WTC11 (cell line): Measurements from ENCODE around the gene ADRA2C. TPM values are rescaled to one million over a fixed set of nuclear protein-coding genes. Genes with fewer than 3 reads are reported as not detected.

Experiments used
- ATAC-seq: fragments of 200-7000 bp; cut with Tn5 transposase; 2 replicates; pipeline ENCODE4 v1.10.0; 2021; ENCODE audit warnings: mild to moderate bottlenecking, moderate library complexity
- CTCF ChIA-PET: fragments of 300-600 bp; sonication (Branson Sonifier 250); formaldehyde crosslinking; loops from one replicate; lab custom pipeline; 2021; ENCODE audit warnings: antibody characterized with exemption; lab: Charles Lee
- POLR2A ChIA-PET: fragments of 350-600 bp; sonication (Branson Sonifier 250); formaldehyde crosslinking; loops from one replicate; lab custom pipeline; 2021; ENCODE audit warnings: antibody characterized with exemption; lab: Charles Lee
- DNase-seq: peaks from one replicate; pipeline ENCODE4 v3.0.0; 2021; ENCODE audit warnings: low spot score
- H3K27ac Mint-ChIP-seq: 2 replicates; pipeline ENCODE4 v1.8.0; 2021; ENCODE audit warnings: mixed read lengths
- H3K27me3 Mint-ChIP-seq: 2 replicates; pipeline ENCODE4 v1.8.0; 2021; ENCODE audit warnings: low read depth, mild to moderate bottlenecking, moderate library complexity, mixed read lengths
- H3K36me3 Mint-ChIP-seq: 2 replicates; pipeline ENCODE4 v1.8.0; 2021; ENCODE audit warnings: mixed read lengths
- H3K4me1 Mint-ChIP-seq: 2 replicates; pipeline ENCODE4 v1.8.0; 2022; ENCODE audit warnings: mixed read lengths
- H3K4me3 Mint-ChIP-seq: 2 replicates; pipeline ENCODE4 v1.8.0; 2021; ENCODE audit warnings: mild to moderate bottlenecking, moderate library complexity, mixed read lengths
- H3K9me3 Mint-ChIP-seq: 2 replicates; pipeline ENCODE4 v1.8.0; 2021; ENCODE audit warnings: mixed read lengths
- ARID4B ChIP-seq: sonication (generic); formaldehyde crosslinking; IDR thresholded peaks from 2 replicates; pipeline ENCODE4 v1.8.0; 2023; ENCODE audit warnings: missing genetic modification reagents, mild to moderate bottlenecking, borderline replicate concordance
- E2F1 ChIP-seq: sonication (generic); formaldehyde crosslinking; IDR thresholded peaks from 2 replicates; pipeline ENCODE4 v1.8.0; 2022; ENCODE audit warnings: mild to moderate bottlenecking, missing genetic modification reagents
- ERG ChIP-seq: fragments of 250-450 bp; sonication (Bioruptor Pico); IDR thresholded peaks from 2 replicates; pipeline ENCODE4 v1.8.0; 2021; ENCODE audit warnings: mild to moderate bottlenecking
- HMGA2 ChIP-seq: fragments of 250-450 bp; sonication (Bioruptor Pico); IDR thresholded peaks from 2 replicates; pipeline ENCODE4 v1.4.0; 2021; ENCODE audit warnings: mild to moderate bottlenecking, moderate library complexity
- HMGXB4 ChIP-seq: sonication (generic); formaldehyde crosslinking; IDR thresholded peaks from 2 replicates; pipeline ENCODE4 v1.8.1; 2023; ENCODE audit warnings: mild to moderate bottlenecking, moderate library complexity, missing genetic modification reagents
- MYBL2 ChIP-seq: sonication (generic); formaldehyde crosslinking; IDR thresholded peaks from 2 replicates; pipeline ENCODE4 v1.8.1; 2023; ENCODE audit warnings: mild to moderate bottlenecking, moderate library complexity, missing genetic modification reagents
- PREB ChIP-seq: sonication (generic); formaldehyde crosslinking; IDR thresholded peaks from 2 replicates; pipeline ENCODE4 v1.8.1; 2022; ENCODE audit warnings: mild to moderate bottlenecking, missing genetic modification reagents, moderate library complexity, borderline replicate concordance
- SMAD3 ChIP-seq: sonication (generic); formaldehyde crosslinking; IDR thresholded peaks from 2 replicates; pipeline ENCODE4 v1.8.0; 2022; ENCODE audit warnings: missing genetic modification reagents, mild to moderate bottlenecking, borderline replicate concordance
- TEAD1 ChIP-seq: sonication (generic); formaldehyde crosslinking; IDR thresholded peaks from 2 replicates; pipeline ENCODE4 v1.8.0; 2022; ENCODE audit warnings: mild to moderate bottlenecking, missing genetic modification reagents
- ZNF121 ChIP-seq: sonication (generic); formaldehyde crosslinking; IDR thresholded peaks from 2 replicates; pipeline ENCODE4 v1.8.0; 2023; ENCODE audit warnings: missing genetic modification reagents
- ZNF232 ChIP-seq: sonication (generic); formaldehyde crosslinking; IDR thresholded peaks from 2 replicates; pipeline ENCODE4 v1.8.0; 2022; ENCODE audit warnings: mild to moderate bottlenecking, missing genetic modification reagents
- ZNF263 ChIP-seq: sonication (generic); formaldehyde crosslinking; IDR thresholded peaks from 2 replicates; pipeline ENCODE4 v1.8.1; 2022; ENCODE audit warnings: low read depth, mild to moderate bottlenecking, moderate library complexity, missing genetic modification reagents
- total RNA-seq: library from RNA; stranded (reverse); gene quantifications from 3 replicates; pipeline ENCODE4 v1.2.3, GENCODE V29; 2021
- TF ChIP-seq, protein P1 (sequence below): sonication (generic); formaldehyde crosslinking; IDR thresholded peaks from 2 replicates; pipeline ENCODE4 v1.8.0; 2023; ENCODE audit warnings: missing genetic modification reagents

The ADRA2C gene
- total RNA-seq, 1 experiment from 2014 or later = 21.8 TPM

DNA sequence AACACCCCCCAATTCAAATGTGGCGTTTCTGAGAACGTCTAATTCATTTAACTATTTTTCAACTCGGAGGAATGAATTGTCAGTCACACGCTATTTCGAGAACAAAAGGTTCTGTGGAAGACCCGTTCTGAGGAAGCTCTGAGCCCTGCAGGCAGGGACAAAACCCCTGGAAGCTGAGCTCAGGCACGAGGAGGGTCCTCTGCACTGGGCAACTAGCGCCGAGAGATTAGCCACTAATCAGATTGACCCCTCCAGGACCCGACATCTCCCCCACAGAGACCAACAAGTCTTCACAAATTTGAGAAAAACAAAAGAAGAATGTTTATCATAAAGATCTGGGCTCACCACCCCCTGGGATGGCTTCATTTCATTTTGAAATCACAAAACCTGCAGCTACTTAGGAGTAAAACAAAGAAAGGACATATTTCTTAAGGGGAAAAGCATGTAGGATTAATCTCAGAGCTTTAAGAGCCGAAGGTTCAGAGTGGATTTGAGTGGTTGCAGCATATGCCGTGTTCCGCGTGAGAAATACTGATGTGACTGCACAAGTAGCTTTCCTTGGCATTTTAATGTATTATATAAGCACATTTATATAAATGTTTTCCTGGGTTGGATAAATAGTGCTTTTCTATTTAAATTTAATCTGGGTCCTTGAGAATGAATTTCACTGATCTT is 41.8 kb downstream of the ADRA2C start:
- ATAC-seq (peak; percentile 59), DNase-seq (no peak)
- no peaks in the 10 kb centered on the region for H3K36me3 Mint-ChIP-seq
- POLR2A ChIA-PET = interaction anchor here (0.8 kb wide), 1 partner anchor 38 kb away, joined by 3 read pairs; no protein-coding TSS in a partner anchor
- TF ChIP-seq, protein P1, sequence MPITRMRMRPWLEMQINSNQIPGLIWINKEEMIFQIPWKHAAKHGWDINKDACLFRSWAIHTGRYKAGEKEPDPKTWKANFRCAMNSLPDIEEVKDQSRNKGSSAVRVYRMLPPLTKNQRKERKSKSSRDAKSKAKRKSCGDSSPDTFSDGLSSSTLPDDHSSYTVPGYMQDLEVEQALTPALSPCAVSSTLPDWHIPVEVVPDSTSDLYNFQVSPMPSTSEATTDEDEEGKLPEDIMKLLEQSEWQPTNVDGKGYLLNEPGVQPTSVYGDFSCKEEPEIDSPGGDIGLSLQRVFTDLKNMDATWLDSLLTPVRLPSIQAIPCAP = no peak
- TF ChIP-seq HMGXB4 (no peak), SMAD3 (CRISPR knock-in tag) (no peak), ZNF121 (CRISPR knock-in tag) (no peak), MYBL2 (CRISPR knock-in tag) (no peak), ZNF263 (CRISPR knock-in tag) (no peak)
- H3K9me3 Mint-ChIP-seq = no peaks in the 10 kb centered on the region
- peaks cover 22% of the 10 kb centered on the region for H3K4me1 Mint-ChIP-seq
- H3K4me3 Mint-ChIP-seq = peak overlapping the region; percentile 3; the same call in 1 of the 2 replicates
- peaks cover 5% of the 10 kb centered on the region; the same call in 1 of the 2 replicates for H3K27me3 Mint-ChIP-seq
- CTCF ChIA-PET = interaction anchor here (0.8 to 2.3 kb wide), 9 partner anchors 9 to 375 kb away, joined by 3 to 14 read pairs (median 4); no protein-coding TSS in a partner anchor
- H3K27ac Mint-ChIP-seq = peak overlapping the region; percentile 21; the same call in 1 of the 2 replicates

GRCh38 chr4:3808597-3808996 is 42.4 kb downstream of the ADRA2C start:
- ATAC-seq = no peak
- CTCF ChIA-PET = interaction anchor here (0.6 to 2.3 kb wide), 11 partner anchors 9 to 375 kb away, joined by 3 to 14 read pairs (median 4); no protein-coding TSS in a partner anchor
- Mint-ChIP-seq H3K9me3 (no peaks in the 10 kb centered on the region), H3K27me3 (peaks cover 5% of the 10 kb centered on the region; the same call in 1 of the 2 replicates)
- DNase-seq = no peak
- no peak for TF ChIP-seq E2F1 (CRISPR knock-in tag)
- no peak for TF ChIP-seq ZNF232 (CRISPR knock-in tag)
- TF ChIP-seq ERG (CRISPR knock-in tag) = no peak
- no peak for TF ChIP-seq PREB
- TF ChIP-seq ARID4B (CRISPR knock-in tag) = no peak
- no peak for TF ChIP-seq TEAD1 (CRISPR knock-in tag)
- TF ChIP-seq HMGA2 (CRISPR knock-in tag) = no peak
- TF ChIP-seq, all 79 proteins: peak for 0
- H3K4me1 Mint-ChIP-seq = peaks cover 18% of the 10 kb centered on the region
- H3K27ac Mint-ChIP-seq = no peak overlapping the region
- H3K4me3 Mint-ChIP-seq = no peak overlapping the region
- POLR2A ChIA-PET = interaction anchor here (0.8 kb wide), 1 partner anchor 38 kb away, joined by 3 read pairs; no protein-coding TSS in a partner anchor
- no peaks in the 10 kb centered on the region for H3K36me3 Mint-ChIP-seq
